SK-MEL-5 (cell line): ENCODE data around the gene KRT36. TPM values are rescaled to one million over a fixed set of nuclear protein-coding genes. Genes with fewer than 3 reads are reported as not detected.
A peak's percentile ranks its signal among the peaks of the same experiment; 100 is the strongest.

ENCODE experiments used
- DNase-seq: peaks from one replicate; pipeline ENCODE4 v3.0.0-alpha.2; 2016; ENCODE audit warnings: low read depth, low spot score
- in situ Hi-C: cut with HindIII; loops from 2 replicates; pipeline ENCODE4 v1.10.0; 2016; ENCODE audit warnings: low sequenced_read_pairs, high pct_unique_total_duplicates, low pct_unique_long_range_greater_than_20kb
- total RNA-seq: library from RNA; depleted of rRNA; stranded (reverse); fragments of >200 nt; shearing (Covaris generic); gene quantifications from 2 replicates; pipeline ENCODE4 v1.2.3, GENCODE V29; 2014

KRT36 gene
- total RNA-seq, 1 experiment from 2014 or later = not detected

DNA sequence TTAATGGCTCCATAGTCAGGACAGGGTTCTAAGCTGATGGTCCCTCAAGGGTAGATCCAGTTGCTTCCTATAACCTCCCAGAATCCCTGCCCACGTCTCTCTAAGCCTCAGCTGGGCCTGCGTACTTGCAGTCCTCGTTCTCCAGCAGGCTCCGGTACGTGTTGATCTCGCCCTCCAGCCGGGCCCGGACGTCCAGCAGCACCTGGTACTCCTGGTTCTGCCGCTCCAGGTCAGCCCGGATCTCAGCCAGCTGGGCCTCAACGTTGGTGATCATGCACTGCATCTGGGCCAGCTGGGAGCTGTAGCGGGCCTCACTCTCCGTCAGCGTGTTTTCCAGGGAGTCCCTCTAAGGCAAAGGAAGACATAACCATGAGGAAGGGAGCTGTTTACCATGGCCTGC lies 27.0 kb downstream of the KRT36 start:
- DNase-seq = no peak
- in situ Hi-C loops = no loop called here

- in situ Hi-C loops = no loop called here
- no peak for DNase-seq
Measured at GRCh38 chr17:41457676-41458075, 32.0 kb downstream of the KRT36 start.

GRCh38 chr17:41456204-41456603 lies 33.5 kb downstream of the KRT36 start:
- peak; percentile 47 for DNase-seq
- in situ Hi-C loops = no loop called here

GRCh38 chr17:41455236-41455635 lies 34.5 kb downstream of the KRT36 start:
- in situ Hi-C loops = no loop called here
- DNase-seq = no peak

GRCh38 chr17:41453066-41453465 lies 36.6 kb downstream of the KRT36 start:
- in situ Hi-C loops = no loop called here

GRCh38 chr17:41452281-41452680 lies 37.4 kb downstream of the KRT36 start:
- DNase-seq = no peak
- in situ Hi-C loops = no loop called here

More at GRCh38 chr17:41453066-41453465, 36.6 kb downstream of the KRT36 start:
- DNase-seq = no peak

- in situ Hi-C loops = no loop called here
- no peak for DNase-seq
Measured at GRCh38 chr17:41451154-41451728, 38.5 kb downstream of the KRT36 start.

DNA sequence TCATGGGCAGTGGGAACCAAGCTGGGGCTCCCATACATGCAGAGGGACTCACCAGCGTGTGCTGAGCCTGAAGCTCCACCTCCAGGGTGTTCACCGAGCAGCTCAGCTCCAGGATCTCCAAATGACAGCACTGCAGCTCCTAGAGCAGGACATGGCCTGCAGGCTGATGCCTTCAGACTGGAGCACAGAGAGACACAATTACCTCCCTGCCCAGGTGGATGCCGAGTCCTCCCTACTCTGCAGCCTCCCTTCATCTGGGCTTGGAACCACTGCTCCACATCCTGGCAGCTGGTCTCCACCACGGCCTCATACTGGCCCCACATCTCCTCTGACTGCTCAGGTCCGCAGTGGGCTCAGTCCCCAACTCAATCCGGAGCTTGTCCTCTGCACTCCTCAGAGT lies 40.7 kb downstream of the KRT36 start:
- no peak for DNase-seq
- in situ Hi-C loops = no loop called here

- in situ Hi-C loops = no loop called here
- no peak for DNase-seq
Measured at GRCh38 chr17:41448506-41448905, 41.2 kb downstream of the KRT36 start.

GRCh38 chr17:41446806-41447205 lies 42.9 kb downstream of the KRT36 start:
- DNase-seq = no peak
- in situ Hi-C loops = no loop called here

- in situ Hi-C loops = no loop called here
- no peak for DNase-seq
Measured at GRCh38 chr17:41444640-41445039, 45.1 kb downstream of the KRT36 start.

GRCh38 chr17:41444186-41444585 lies 45.5 kb downstream of the KRT36 start:
- in situ Hi-C loops = no loop called here
- DNase-seq = no peak

GRCh38 chr17:41442739-41443138 lies 47.0 kb downstream of the KRT36 start:
- in situ Hi-C loops = no loop called here
- DNase-seq = no peak

- in situ Hi-C loops = no loop called here
- no peak for DNase-seq
Measured at GRCh38 chr17:41440531-41441033, 49.1 kb downstream of the KRT36 start, which contains the start of gene KRT38. KRT38 (minus strand) TSS chr17:41440983; CDS start chr17:41440921, 62 bp downstream.

DNA sequence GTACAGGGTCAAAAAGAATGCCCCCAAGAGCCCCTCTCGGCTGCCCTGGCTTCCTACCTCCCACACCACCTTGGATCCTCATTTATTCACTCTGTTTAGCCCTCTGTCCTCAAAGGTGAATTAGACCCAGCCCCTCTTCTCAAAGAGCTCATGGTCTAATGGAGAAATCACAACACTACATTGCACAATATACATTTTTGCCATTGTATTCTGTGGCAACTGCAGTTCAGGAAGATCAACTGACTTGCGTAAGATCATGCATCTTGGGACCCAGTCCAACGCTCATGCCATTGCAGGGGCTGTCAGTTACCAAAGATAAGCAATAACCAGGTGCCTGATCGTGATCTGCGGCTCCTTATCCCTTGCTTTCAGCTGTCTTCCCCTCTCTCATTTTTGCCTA lies 50.3 kb downstream of the KRT36 start:
- DNase-seq = no peak
- in situ Hi-C loops = no loop called here

DNA sequence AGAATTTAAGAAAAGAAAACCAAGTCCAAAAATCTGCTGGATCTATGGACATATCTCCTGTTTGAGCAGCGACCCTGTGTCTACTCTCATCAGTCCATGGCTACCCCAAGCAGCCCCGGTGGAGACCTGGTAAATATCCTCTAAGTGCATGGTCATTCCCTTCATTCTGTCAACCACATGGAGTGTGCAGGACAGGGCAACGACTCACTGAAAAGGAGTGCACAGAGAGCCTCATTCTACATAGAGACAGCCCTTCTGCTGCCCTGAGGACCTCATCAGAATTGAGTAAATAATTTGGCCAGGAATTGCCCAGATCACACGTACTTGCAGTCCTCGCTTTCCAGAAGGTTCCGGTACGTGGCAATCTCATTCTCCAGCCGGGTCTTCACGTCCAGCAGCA lies 51.9 kb downstream of the KRT36 start:
- no peak for DNase-seq
- in situ Hi-C loops = no loop called here

DNA sequence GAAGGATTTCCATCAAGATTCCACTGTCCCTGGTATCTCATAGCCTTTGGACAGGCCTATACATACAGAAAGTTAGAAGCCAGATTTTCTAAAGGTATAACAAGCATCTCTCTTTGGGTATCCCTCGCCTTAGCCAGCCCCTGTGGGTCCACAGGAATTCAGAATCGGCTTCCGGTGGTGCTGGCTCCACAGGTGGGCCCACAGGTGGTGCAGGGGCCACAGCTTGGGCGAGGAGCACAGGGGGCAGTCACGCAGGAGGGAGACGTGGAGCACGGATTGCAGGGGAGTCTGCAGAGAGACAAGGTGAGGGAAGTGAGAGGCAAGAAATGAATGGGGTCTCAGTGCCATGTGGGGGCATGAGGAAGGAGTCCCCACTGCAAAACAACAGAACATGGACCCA lies 52.5 kb downstream of the KRT36 start:
- in situ Hi-C loops = no loop called here
- no peak for DNase-seq
